Esophagus (tissue), 2 donors: ENCODE measurements around the gene CYBRD1. TPM values are rescaled to one million over a fixed set of nuclear protein-coding genes. Genes with fewer than 3 reads are reported as not detected.
"Not testable (repeated sequence)": the region's sequence is repeated elsewhere in the genome, so short reads cannot be mapped to it uniquely, and the experiment has no call there.

Experiments
- H3K27ac ChIP-seq, 2 donors: one replicate each; pipeline ENCODE4 v1.5.1; 2013; ENCODE audit warnings: low read depth in 2 of 2, mild to moderate bottlenecking in 2 of 2, inconsistent platforms in 1 of 2, low read length in 1 of 2, moderate library complexity in 1 of 2
- H3K27me3 ChIP-seq, 2 donors: one replicate each; pipeline ENCODE4 v1.6.1; 2013; ENCODE audit warnings: low read length in 2 of 2, control low read depth in 1 of 2, mild to moderate bottlenecking in 1 of 2; ENCODE audit not compliant: insufficient read depth in 2 of 2, control insufficient read depth in 1 of 2
- H3K36me3 ChIP-seq, 2 donors: one replicate each; pipeline ENCODE4 v1.6.1; 2013; ENCODE audit warnings: low read length in 1 of 2; ENCODE audit not compliant: control insufficient read depth in 2 of 2, insufficient read depth in 2 of 2
- H3K4me1 ChIP-seq, 2 donors: one replicate each; pipeline ENCODE4 v1.6.1; 2013; ENCODE audit warnings: low read length in 1 of 2; ENCODE audit not compliant: control insufficient read depth in 2 of 2, insufficient read depth in 2 of 2
- H3K4me3 ChIP-seq, 2 donors: one replicate each; pipeline ENCODE4 v1.5.1; 2013; ENCODE audit warnings: low read length in 2 of 2, mild to moderate bottlenecking in 2 of 2, low read depth in 1 of 2, moderate library complexity in 1 of 2
- H3K9me3 ChIP-seq, 2 donors: one replicate each; pipeline ENCODE4 v1.6.1; 2013; ENCODE audit warnings: mild to moderate bottlenecking in 2 of 2, low read depth in 1 of 2, low read length in 1 of 2, moderate library complexity in 1 of 2; ENCODE audit not compliant: control insufficient read depth in 2 of 2, insufficient read depth in 1 of 2
- WGBS, 2 donors: extraction: QIAGEN DNeasy Blood & Tissue Kit; methylation state at CpG; one replicate each; pipeline ENCODE4 v1.1.7; 2013; 5-methylcytosine and 5-hydroxymethylcytosine counted together
- polyA plus RNA-seq, 2 donors: library from polyadenylated mRNA; stranded (reverse); fragments of 200-250 nt; gene quantifications; one replicate each; pipeline ENCODE4 v1.2.3, GENCODE V29; 2013
- donor health status: healthy with polysubstance abuse.
- donor health status: Bipolar disorder and iron deficiency.

CYBRD1 gene
- polyA plus RNA-seq, 2 donors: 8.4 to 17.2 TPM

DNA sequence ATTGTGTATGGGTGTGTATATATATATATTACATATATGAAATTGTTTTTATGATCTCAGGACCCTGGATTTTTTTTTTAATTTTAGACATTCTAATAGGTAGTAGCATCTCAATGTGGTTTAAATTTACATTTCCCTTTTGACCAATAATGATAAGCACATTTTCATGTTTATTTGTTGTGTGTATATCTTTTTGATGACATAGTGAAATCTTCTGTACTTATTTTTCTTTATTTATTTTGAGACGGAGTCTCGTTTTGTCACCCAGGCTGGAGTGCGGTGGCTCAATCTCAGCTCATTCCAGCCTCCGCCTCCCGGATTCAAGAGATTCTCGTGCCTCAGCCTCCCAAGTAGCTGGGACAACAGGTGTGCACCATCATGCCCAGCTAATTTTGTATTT, 35.1 kb upstream of the CYBRD1 start:
- no peak overlapping the region for H3K27ac ChIP-seq
- H3K4me1 ChIP-seq: no peaks in the 10 kb centered on the region
- H3K36me3 ChIP-seq: no peaks in the 10 kb centered on the region
- H3K4me3 ChIP-seq: no peak overlapping the region
- no peaks in the 10 kb centered on the region for H3K9me3 ChIP-seq
- 97 to 98% methylated on average over 6 of the region's 6 CpGs for WGBS, 2 donors
- H3K27me3 ChIP-seq: no peaks in the 10 kb centered on the region

DNA sequence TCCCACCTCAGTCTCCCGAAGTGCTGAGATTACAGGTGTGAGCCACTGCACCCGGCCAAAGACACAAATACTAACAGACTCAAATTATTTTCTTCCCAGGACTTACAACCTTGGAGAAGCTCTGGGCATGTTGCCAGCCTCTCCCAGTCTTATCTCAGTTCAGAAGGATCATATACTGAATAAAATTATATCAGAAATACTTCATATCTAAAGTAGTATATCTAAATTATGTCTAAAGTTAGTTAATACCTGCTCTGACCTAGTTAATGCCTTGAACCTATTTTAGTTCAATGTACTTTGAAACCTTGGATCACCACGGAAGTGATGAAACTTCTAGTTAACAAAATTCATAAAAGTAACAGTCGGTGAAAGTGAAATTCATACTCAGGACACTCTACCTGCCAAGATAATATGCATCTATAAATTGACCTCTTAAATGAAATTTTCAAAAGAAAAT, 34.4 kb upstream of the CYBRD1 start:
- Histone ChIP-seq H3K4me1 (no peaks in the 10 kb centered on the region), H3K27ac (no peak overlapping the region), H3K4me3 (no peak overlapping the region), H3K9me3 (no peaks in the 10 kb centered on the region), H3K36me3 (no peaks in the 10 kb centered on the region), H3K27me3 (no peaks in the 10 kb centered on the region)
- 79 to 93% methylated on average over 4 of the region's 4 CpGs for WGBS, 2 donors

DNA sequence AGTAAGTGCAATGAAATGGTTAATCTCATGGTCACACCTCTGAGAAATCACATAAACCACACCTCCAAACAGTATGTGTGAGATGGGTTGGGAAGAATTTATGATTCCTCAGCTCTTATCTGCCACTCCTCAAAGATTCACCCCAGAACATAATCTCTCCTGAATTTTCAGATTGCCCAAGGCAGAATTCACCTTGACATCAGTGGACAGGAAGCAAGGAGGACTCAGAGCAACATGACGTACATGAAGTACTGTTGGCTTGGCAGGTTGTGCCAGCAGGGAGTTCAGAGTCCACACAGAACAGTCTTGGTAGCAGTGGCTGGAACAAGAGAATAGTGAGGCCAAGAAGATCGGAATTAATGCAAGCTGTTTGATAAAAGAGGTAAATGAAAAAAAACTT, 31.7 kb upstream of the CYBRD1 start:
- 81 to 91% methylated on average over 2 of the region's 2 CpGs for WGBS, 2 donors
- H3K9me3 ChIP-seq: no peaks in the 10 kb centered on the region
- no peaks in the 10 kb centered on the region for H3K27me3 ChIP-seq
- H3K4me1 ChIP-seq: no peaks in the 10 kb centered on the region
- no peak overlapping the region for H3K4me3 ChIP-seq
- no peaks in the 10 kb centered on the region for H3K36me3 ChIP-seq
- H3K27ac ChIP-seq: no peak overlapping the region

DNA sequence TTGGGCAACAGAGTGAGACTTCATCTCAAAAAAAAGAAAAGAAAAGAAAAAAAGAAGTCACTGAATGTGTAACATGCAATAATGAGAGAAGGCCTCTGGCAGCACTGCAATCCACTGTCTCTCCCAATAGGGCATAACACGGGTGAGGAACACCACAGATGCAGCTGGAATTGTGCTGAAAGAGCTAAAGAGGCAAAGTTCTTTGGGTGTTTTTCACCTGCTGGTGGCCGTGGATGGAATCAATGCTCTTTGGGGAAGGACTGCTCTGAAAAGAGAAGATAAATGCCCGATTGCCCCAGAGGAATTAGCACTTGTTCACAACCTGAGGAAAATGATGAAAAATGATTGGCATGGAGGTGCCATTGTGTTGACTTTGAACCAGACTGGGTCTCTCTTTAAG, 31.0 kb upstream of the CYBRD1 start:
- Histone ChIP-seq H3K36me3 (no peaks in the 10 kb centered on the region), H3K27ac (no peak overlapping the region), H3K4me3 (no peak overlapping the region), H3K4me1 (no peaks in the 10 kb centered on the region), H3K9me3 (no peaks in the 10 kb centered on the region), H3K27me3 (no peaks in the 10 kb centered on the region)
- 92 to 97% methylated on average over 3 of the region's 3 CpGs for WGBS, 2 donors

DNA sequence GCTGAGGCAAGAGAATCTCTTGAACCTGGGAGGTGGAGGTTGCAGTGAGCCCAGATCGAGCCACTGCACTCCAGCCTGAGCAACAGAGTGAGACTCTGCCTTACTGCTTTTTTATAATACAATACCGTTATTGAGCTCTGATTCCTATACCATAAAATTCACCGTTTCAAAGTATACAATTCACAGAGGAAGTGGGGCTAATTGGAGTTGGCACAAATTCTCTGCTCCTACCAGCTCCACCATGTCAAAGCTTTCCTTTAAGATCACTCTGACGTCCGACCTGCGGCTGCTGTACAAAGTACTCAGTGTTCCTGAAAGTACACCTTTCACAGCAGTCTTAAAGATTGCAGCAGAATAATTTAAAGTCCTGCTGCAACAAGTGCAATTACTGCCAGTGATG, 29.6 kb upstream of the CYBRD1 start:
- no peak overlapping the region for H3K4me3 ChIP-seq
- no peaks in the 10 kb centered on the region for H3K9me3 ChIP-seq
- H3K36me3 ChIP-seq: no peaks in the 10 kb centered on the region
- no peak overlapping the region for H3K27ac ChIP-seq
- H3K27me3 ChIP-seq: no peaks in the 10 kb centered on the region
- 73 to 80% methylated on average over 6 of the region's 6 CpGs for WGBS, 2 donors
- H3K4me1 ChIP-seq: no peaks in the 10 kb centered on the region

DNA sequence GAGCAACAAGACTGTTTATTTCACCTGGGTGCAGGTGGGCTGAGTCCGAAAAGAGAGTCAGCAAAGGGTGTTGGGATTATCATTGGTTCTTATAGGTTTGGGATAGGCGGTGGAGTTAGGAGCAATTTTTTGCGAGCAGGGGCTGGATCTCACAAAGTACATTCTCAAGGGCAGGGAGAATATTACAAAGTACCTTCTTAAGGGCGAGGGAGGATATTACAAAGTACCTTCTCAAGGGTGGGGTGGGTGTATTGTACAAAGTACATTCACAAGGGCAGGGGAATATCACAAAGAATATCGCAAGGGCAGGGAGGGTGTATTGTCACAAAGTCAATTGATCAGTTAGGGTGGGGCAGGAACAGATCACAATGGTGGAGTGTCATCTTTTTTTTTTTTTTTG, 24.6 kb upstream of the CYBRD1 start:
- H3K4me1 ChIP-seq, H3K9me3 ChIP-seq, H3K27ac ChIP-seq, H3K4me3 ChIP-seq, H3K36me3 ChIP-seq, H3K27me3 ChIP-seq: not testable (repeated sequence)
- WGBS, 2 donors: 86 to 87% methylated on average over 5 of the region's 5 CpGs

GRCh38 chr2:171505374-171505773, 16.9 kb upstream of the CYBRD1 start:
- Histone ChIP-seq H3K9me3 (no peaks in the 10 kb centered on the region), H3K27ac (no peak overlapping the region), H3K4me1 (no peaks in the 10 kb centered on the region), H3K36me3 (no peaks in the 10 kb centered on the region), H3K27me3 (no peaks in the 10 kb centered on the region), H3K4me3 (no peak overlapping the region)
- 17 to 24% methylated on average over 2 of the region's 2 CpGs for WGBS, 2 donors

DNA sequence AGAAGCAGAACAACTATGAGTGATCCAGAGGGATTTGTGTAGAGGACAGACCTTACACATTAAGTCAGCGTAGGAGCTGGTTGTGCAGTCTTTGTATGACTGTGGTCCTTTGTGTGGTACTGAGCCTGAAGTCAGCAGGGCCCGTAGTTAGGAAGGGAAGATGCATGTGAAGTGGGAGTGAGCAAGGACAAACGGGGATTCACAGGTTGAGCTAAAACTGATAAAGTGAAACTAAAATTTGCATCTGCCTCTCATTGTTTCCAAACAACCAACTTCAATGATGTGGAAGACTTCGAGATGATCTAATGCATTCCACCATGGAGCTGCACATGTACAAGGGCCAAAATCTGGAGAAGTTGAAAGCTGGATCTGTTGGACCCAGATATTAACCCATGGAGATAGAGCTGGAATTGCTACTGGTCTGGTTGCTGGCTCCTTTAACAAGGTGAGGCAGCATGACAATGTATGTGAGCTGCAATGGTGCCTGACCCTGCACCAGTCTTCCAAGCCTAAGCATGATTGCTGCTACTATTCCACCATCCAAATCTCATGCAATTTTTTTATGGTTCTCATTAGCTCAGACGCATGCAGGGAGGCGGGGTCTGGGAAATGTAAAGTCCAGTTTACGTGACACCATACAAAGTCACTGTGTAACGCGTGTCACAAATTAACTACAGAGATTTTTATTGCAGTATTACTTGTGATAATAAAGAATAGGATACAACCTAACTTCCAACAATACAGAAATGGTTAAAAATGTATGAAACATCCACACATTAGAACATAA, 12.1 kb upstream of the CYBRD1 start:
- Histone ChIP-seq H3K4me3 (no peak overlapping the region), H3K9me3 (no peaks in the 10 kb centered on the region), H3K4me1 (no peaks in the 10 kb centered on the region), H3K36me3 (no peaks in the 10 kb centered on the region), H3K27me3 (no peaks in the 10 kb centered on the region), H3K27ac (no peak overlapping the region)
- 78 to 83% methylated on average over 9 of the region's 9 CpGs for WGBS, 2 donors

DNA sequence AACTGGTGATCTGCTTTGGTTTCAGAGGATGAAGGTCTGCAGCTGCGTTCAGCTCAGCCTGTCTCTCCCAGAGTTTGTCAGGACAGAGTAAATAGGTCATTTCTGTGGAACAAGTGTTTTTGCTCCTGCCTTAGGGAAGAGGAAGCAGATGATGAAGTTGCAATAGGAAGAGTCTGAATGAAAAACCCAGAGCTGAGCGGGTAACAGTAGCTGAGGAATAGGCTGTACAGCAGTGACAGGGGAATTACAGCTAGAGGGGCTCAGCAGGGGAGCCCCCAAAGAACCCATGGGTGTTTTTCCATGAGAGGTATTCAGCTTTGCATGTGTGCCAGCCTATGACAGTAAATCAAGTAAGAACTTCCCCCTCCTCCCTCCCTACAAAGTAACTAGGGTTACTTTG, 10.3 kb upstream of the CYBRD1 start:
- Histone ChIP-seq H3K4me1 (no peaks in the 10 kb centered on the region), H3K27me3 (no peaks in the 10 kb centered on the region), H3K4me3 (no peak overlapping the region), H3K27ac (no peak overlapping the region), H3K9me3 (no peaks in the 10 kb centered on the region), H3K36me3 (no peaks in the 10 kb centered on the region)
- WGBS, 2 donors: 83 to 87% methylated on average over 2 of the region's 2 CpGs

DNA sequence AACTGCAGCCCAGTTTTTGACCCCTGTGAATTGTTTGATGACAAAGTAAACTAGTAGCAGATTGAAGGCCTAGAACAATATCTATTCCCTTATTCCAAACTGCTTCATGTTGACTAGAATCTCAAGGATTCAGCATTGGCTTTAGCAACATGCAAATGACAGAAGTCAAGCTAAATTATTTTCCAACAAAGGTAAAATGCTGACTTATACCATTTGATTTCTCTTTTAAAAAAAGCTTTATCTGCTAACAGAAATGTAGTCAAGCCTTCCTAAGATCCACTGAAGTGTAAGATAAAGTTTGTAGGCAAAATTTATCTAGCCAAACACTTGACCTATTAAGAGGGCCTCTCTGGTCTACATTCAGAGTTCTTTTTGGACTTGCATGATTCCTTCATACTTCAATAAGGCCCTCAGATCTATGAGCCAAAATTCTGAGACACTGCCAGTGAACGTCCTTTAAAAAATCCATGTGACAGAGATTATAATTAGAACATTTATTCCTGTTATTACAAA, 9.5 kb upstream of the CYBRD1 start:
- no peaks in the 10 kb centered on the region for H3K9me3 ChIP-seq
- no peaks in the 10 kb centered on the region for H3K27me3 ChIP-seq
- no peaks in the 10 kb centered on the region for H3K36me3 ChIP-seq
- no peaks in the 10 kb centered on the region for H3K4me1 ChIP-seq
- WGBS, 2 donors: 50 to 54% methylated on average over 1 of the region's 1 CpG
- H3K4me3 ChIP-seq: no peak overlapping the region
- H3K27ac ChIP-seq: no peak overlapping the region
